Fibroblast of upper back skin (primary cell): Measurements from ENCODE around the gene ZNF710.
"Not testable (repeated sequence)": the region's sequence is repeated elsewhere in the genome, so short reads cannot be mapped to it uniquely, and the experiment has no call there.

ENCODE experiments used
- DNase-seq: peaks from one replicate; pipeline ENCODE4 v3.0.0-alpha.2; 2013

Gene ZNF710

GRCh38 chr15:90083954-90084607 lies 83.0 kb downstream of the ZNF710 start:
- DNase-seq: no peak

- DNase-seq: no peak
These were observed 83.8 kb downstream of the ZNF710 start for GRCh38 chr15:90084876-90085423.

GRCh38 chr15:90085565-90085964 lies 84.4 kb downstream of the ZNF710 start:
- no peak for DNase-seq

GRCh38 chr15:90086868-90087268 lies 85.7 kb downstream of the ZNF710 start:
- DNase-seq: peak; percentile 36

GRCh38 chr15:90087454-90088154 lies 86.5 kb downstream of the ZNF710 start:
- DNase-seq: no peak

GRCh38 chr15:90090226-90090848 lies 89.2 kb downstream of the ZNF710 start:
- no peak for DNase-seq

GRCh38 chr15:90091156-90091931 lies 90.2 kb downstream of the ZNF710 start:
- DNase-seq: no peak

- DNase-seq: no peak
These were observed 94.4 kb downstream of the ZNF710 start for GRCh38 chr15:90095521-90095959.

GRCh38 chr15:90097475-90097874 lies 96.4 kb downstream of the ZNF710 start:
- no peak for DNase-seq

GRCh38 chr15:90099072-90099867 lies 98.1 kb downstream of the ZNF710 start:
- DNase-seq: no peak

- peak; percentile 47 for DNase-seq
These were observed 99.0 kb downstream of the ZNF710 start for GRCh38 chr15:90099868-90100831.

GRCh38 chr15:90101130-90101968 lies 100.2 kb downstream of the ZNF710 start:
- peak; percentile 31 for DNase-seq

GRCh38 chr15:90101969-90102890 lies 101.1 kb downstream of the ZNF710 start, which contains the start of gene IDH2:
TSS of gene IDH2 (minus strand) at chr15:90102468. CDS start at chr15:90102390, 78 bp downstream.
- peak; percentile 73 for DNase-seq

- DNase-seq: no peak
These were observed 102.7 kb downstream of the ZNF710 start for GRCh38 chr15:90103701-90104329.

- DNase-seq: no peak
These were observed 103.4 kb downstream of the ZNF710 start for GRCh38 chr15:90104551-90104950.

- DNase-seq: no peak
These were observed 104.4 kb downstream of the ZNF710 start for GRCh38 chr15:90105521-90105920.

GRCh38 chr15:90106522-90107117 lies 105.5 kb downstream of the ZNF710 start:
- DNase-seq: peak; percentile 65

GRCh38 chr15:90108038-90108437 lies 106.9 kb downstream of the ZNF710 start:
- not testable (repeated sequence) for DNase-seq
